MV-4-11 (cell line): Measurements from ENCODE around the gene EIF2A.
"Not testable (repeated sequence)": the region's sequence is repeated elsewhere in the genome, so short reads cannot be mapped to it uniquely, and the experiment has no call there.

ENCODE experiments used
- DNase-seq: peaks from one replicate; lab custom pipeline; 2025; lab: John Stamatoyannopoulos, UW

EIF2A gene

GRCh38 chr3:150602426-150603152, 56.0 kb downstream of the EIF2A start:
- no peak for DNase-seq

DNA sequence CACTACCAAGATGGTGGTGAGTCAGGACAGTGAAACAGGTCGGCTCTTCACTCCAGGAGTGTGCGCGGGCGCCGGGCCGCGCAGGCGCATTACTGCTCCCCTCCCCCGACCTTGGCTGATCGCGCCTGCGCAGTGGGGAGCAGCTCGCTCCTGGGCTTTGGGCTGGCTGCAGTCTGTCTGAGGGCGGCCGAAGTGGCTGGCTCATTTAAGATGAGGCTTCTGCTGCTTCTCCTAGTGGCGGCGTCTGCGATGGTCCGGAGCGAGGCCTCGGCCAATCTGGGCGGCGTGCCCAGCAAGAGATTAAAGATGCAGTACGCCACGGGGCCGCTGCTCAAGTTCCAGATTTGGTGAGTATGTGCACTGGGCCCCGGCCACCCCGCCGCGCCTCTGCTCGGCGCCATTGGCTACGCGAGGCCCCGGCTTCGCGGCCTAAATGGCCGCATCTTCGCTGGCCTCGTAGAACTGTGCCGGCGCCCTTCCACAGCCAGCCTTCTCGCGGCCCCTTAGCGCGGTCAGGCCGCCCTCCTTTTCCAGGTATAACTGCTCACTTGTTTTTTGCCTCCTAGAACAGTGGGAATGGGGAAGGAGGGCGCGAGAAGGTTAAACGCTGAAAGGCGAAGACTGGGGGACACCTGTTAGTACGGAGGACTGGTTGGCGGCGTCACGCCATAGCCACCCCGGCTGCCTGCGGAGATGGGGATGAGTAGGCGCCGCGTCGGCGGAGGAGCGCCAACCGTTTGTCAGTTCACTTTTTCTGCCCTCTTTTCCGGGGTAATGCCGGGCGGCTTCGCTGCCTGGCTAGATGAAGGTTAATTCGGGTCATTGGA, 56.8 kb downstream of the EIF2A start, which contains the start of gene SELENOT:
TSS of gene SELENOT (plus strand) at position 169 of the 827 bp plus-strand sequence. CDS start at position 211, 42 bp downstream.
- DNase-seq, result peak; percentile 90

DNA sequence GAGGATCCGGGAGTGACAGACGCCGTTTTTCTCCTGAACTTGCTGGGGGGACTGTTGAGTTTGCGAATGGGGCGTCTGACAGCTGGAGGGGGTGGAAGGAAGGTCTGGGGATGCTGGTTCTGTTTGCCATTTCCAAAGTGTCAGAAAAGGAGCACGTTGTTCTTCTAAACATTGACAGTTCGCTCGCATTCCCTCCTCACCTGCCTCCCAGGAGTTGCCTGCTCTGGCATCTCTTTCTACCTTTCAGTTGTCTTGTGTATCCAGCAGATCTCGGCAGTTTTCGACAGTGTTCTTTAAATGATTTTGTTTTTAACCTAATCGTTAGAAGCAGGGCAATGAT, 57.4 kb downstream of the EIF2A start:
- no peak for DNase-seq

DNA sequence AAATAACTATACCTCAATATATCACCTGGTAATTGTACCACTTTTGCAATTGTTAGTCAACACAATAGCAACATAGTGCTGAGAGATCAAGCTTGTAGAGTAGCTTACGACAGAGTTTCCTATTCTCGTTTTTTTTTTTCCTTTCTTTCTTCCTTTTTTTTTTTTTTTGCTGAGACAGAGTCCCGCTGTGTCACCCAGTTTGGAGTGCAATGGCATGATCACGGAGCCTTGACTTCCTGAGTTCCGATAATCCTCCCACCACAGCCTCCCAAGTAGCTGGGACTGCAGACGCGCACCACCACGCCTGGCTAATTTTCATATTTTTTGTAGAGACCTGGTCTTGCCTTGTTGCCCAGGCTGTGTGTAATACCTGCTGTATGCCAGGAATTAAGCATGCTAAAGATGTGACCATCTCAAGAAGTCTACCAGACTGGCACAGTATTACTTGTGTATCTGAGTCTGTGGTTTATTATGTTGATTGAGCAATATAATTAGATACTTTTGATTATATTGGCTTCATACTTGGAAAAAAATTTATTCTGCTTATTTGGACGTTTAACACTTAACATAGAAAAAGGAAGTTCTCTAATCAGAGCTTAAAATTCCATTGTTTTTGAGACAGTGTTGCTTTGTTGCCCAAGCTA, 59.5 kb downstream of the EIF2A start:
- peak; percentile 86 for DNase-seq

GRCh38 chr3:150607267-150608065, 60.9 kb downstream of the EIF2A start:
- no peak for DNase-seq

DNA sequence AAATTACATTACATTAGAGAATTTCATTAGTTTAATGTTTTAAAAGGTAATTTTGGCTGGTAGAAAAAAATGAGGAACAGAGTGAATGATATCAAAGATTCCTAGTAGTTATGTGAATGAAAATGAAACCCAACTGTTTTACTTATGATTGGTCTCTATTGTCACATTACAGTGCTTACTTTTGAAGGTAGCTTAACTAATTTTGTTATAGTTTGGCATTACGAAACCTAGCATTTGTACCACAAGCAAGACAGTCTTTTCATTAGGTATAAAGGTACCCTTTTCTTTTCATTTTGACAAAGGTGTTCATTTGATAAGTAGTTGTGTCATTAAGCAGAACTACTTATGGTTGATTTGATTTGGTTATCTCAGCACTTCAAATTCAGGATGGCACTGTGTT, 63.4 kb downstream of the EIF2A start:
- DNase-seq, result no peak

DNA sequence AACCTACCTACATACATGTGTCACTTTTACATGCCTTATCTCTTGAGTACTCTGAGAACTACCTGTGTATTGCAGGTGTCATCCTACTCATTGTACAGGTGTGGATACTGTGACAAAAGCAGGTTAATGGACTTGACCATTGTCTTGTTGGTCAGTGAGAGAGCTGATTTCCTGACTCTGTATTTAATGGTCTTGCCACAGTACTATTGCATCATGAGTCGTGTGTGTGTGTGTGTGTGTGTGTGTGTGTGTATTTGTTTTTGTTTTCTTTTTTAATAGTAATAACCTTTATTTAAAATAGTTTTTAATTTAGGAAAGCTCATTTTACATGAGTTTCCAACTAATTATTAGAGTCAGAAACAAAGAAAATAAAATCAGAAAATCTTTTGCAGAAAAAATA, 64.2 kb downstream of the EIF2A start:
- DNase-seq, result no peak

- DNase-seq, result no peak
These were observed 65.1 kb downstream of the EIF2A start for GRCh38 chr3:150611666-150612065.

- no peak for DNase-seq
These were observed 65.9 kb downstream of the EIF2A start for GRCh38 chr3:150612494-150612893.

GRCh38 chr3:150613034-150613433, 66.4 kb downstream of the EIF2A start:
- DNase-seq, result no peak

DNA sequence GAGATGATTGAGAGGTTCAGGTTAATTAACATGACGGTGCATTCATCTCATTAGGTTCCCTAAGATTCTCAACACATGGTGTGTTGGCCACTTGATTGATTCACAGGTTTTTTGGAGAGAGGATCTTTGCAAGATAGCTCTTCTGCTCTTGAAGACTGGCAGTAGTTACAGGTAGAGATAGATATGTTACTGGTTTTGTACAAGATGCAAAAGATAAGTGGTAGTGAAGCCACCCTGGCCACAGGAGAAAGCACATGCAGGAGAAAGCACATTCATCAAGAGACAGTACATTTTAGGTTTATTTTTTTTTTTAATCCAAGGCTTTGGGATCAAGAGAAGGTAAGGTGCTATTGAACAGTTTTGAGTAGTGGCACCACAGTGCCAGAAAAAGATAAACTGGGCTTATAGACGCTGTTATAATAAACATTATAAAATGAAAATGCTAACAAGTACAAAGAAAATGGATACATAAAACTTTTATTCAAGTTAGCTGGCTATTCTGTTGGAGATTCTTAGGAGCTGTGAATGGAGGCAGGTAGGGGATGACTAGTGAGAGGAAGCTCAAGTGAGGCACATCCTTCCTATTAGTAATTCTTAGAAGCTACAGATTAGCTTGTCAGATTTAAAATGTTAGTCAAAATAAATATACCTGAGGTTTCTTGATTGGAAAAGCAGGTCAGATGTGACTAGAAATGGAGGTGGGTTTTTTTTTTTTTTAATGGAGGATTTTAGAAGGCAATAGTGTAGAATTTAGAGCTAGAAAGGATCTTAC, 67.3 kb downstream of the EIF2A start:
- no peak for DNase-seq

DNA sequence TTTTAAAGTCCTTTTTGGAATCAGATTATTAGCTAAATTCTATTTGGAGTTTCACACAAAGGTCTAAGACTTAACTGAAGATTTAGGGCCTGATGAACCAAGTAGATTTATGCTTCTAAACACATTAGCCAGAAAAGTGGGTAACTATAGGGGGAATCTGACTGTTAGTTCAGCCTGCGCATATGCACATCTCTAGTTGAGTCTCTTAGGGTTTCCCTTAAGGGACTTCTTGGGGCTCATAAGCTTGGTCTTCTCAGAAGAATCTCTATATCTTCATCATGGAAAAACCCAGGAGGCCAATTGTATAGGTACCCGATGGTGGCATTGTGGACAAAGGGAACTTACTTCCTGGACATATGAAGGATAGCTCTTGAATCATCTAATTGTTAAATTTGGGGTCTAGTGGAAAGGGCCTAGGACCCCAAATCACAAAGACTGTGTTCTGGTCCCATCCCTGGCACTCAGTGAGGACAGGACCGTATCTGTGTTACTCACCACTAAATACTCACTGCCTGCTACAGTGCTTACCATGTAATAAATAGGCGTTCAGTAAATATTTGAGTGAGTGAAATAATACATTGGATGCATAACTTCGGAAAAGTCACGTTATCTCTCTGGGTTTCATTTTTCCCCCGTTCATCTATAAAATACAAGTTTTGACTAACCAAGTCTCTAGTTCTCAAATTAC, 73.6 kb downstream of the EIF2A start:
- DNase-seq, result no peak

DNA sequence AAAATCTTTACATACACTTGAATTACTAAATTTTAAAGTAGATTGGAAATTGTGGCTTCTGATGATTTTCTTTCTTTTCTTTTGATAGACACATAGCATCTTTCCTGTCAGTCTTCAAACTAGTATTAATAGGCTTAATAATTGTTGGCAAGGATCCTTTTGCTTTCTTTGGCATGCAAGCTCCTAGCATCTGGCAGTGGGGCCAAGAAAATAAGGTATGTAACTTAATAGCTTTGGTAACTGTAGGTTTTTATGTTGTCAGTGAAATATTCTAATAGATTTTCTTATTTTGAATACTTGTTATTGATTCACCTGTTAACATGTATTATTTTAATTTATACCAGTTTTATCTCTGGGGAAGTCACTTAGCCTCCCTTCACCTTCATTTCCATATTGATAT, 76.4 kb downstream of the EIF2A start:
- not testable (repeated sequence) for DNase-seq

GRCh38 chr3:150623945-150624344, 77.4 kb downstream of the EIF2A start:
- no peak for DNase-seq

GRCh38 chr3:150626148-150626930, 79.8 kb downstream of the EIF2A start:
- no peak for DNase-seq

GRCh38 chr3:150627557-150627956, 81.0 kb downstream of the EIF2A start:
- DNase-seq, result no peak

- no peak for DNase-seq
These were observed 85.1 kb downstream of the EIF2A start for GRCh38 chr3:150631515-150632221.

- no peak for DNase-seq
These were observed 88.5 kb downstream of the EIF2A start for GRCh38 chr3:150635076-150635475.

GRCh38 chr3:150635526-150635925, 88.9 kb downstream of the EIF2A start:
- DNase-seq, result peak; percentile 76
